NCI-H82 treated with DMSO at 0.1 percent for 48 hours (cell line): ENCODE results near the gene TMEM47.

Source experiments
- DNase-seq: peaks from one replicate; lab custom pipeline; 2025; ENCODE audit not compliant: unreplicated experiment; lab: John Stamatoyannopoulos, UW

TMEM47 gene

GRCh38 chrX:34586346-34586911 lies 70.7 kb downstream of the TMEM47 start:
- DNase-seq = no peak

GRCh38 chrX:34585561-34585960 lies 71.5 kb downstream of the TMEM47 start:
- DNase-seq = no peak

- no peak for DNase-seq
These were observed 72.3 kb downstream of the TMEM47 start for GRCh38 chrX:34584781-34585180.

- DNase-seq = no peak
These were observed 77.0 kb downstream of the TMEM47 start for GRCh38 chrX:34580069-34580468.

- no peak for DNase-seq
These were observed 78.8 kb downstream of the TMEM47 start for GRCh38 chrX:34578237-34578636.
